ENCODE measurements around the gene CDC45.

DNA sequence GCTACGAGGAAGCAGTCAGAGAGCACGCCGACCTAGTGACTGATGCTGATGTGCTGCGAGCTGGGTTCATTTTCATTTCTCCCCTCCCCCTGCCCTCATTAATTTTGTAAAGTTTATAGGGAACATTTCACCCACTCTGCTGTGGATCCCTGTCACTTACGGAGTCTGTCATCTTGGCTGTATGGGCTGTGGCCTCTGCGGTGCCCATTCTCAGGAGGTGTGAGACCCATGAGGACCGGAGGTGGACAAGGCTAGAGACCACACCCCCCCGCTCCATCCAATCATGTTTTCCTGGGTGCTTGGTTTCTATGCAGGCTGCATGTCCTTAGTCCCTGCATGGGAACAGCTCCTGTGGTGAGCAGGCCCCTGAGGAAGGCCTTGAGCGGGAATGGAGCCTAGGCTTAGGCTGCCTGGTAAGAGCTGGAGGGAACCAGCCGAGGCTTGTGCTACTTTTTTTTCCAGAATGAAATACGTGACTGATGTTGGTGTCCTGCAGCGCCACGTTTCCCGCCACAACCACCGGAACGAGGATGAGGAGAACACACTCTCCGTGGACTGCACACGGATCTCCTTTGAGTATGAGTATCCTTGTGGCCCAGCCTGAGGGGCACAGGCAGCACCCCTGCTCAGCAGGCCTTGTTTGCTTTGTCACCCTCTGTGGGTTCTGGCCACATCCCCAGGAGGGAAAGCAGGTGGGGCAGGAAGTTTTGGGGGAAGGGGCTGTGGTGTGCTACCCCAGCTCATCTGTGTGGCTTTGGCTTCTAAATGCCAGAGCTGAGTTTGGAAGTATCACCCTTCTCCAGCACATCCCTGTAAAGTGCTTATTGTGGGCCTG, 25.4 kb downstream of the CDC45 start:
- no peak for TF ChIP-seq POLR2A (IDR thresholded peaks at IDR 0.05)
- TF ChIP-seq, protein P1, sequence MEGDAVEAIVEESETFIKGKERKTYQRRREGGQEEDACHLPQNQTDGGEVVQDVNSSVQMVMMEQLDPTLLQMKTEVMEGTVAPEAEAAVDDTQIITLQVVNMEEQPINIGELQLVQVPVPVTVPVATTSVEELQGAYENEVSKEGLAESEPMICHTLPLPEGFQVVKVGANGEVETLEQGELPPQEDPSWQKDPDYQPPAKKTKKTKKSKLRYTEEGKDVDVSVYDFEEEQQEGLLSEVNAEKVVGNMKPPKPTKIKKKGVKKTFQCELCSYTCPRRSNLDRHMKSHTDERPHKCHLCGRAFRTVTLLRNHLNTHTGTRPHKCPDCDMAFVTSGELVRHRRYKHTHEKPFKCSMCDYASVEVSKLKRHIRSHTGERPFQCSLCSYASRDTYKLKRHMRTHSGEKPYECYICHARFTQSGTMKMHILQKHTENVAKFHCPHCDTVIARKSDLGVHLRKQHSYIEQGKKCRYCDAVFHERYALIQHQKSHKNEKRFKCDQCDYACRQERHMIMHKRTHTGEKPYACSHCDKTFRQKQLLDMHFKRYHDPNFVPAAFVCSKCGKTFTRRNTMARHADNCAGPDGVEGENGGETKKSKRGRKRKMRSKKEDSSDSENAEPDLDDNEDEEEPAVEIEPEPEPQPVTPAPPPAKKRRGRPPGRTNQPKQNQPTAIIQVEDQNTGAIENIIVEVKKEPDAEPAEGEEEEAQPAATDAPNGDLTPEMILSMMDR (IDR thresholded peaks at IDR 0.05) = no peak

Data from ovary (tissue), 3 donors.